BE2C (cell line): ENCODE data around the gene PIK3R6.

ENCODE experiments used
- DNase-seq: peaks from one replicate; pipeline ENCODE4 v3.0.0-alpha.2; 2020
- H3K27me3 ChIP-seq: fragments of 250-450 bp; sonication (Bioruptor Pico); 2 replicates; pipeline ENCODE4 v1.5.1; 2020; ENCODE audit warnings: mild to moderate bottlenecking
- H3K36me3 ChIP-seq: fragments of 250-450 bp; sonication (Bioruptor Pico); 2 replicates; pipeline ENCODE4 v1.5.1; 2020; ENCODE audit warnings: mild to moderate bottlenecking
- H3K4me1 ChIP-seq: fragments of 250-450 bp; sonication (Bioruptor Pico); 2 replicates; pipeline ENCODE4 v1.5.1; 2020
- H3K4me3 ChIP-seq: 2 replicates; pipeline ENCODE4 v1.5.1; 2011; ENCODE audit warnings: low read depth, low read length
- H3K9me3 ChIP-seq: fragments of 250-450 bp; sonication (Bioruptor Pico); 2 replicates; pipeline ENCODE4 v1.5.1; 2020
- TF ChIP-seq, protein P1 (sequence below): IDR thresholded peaks from 2 replicates; pipeline ENCODE4 v1.5.1; 2012; ENCODE audit warnings: mild to moderate bottlenecking, low read depth, low read length

PIK3R6 gene

DNA sequence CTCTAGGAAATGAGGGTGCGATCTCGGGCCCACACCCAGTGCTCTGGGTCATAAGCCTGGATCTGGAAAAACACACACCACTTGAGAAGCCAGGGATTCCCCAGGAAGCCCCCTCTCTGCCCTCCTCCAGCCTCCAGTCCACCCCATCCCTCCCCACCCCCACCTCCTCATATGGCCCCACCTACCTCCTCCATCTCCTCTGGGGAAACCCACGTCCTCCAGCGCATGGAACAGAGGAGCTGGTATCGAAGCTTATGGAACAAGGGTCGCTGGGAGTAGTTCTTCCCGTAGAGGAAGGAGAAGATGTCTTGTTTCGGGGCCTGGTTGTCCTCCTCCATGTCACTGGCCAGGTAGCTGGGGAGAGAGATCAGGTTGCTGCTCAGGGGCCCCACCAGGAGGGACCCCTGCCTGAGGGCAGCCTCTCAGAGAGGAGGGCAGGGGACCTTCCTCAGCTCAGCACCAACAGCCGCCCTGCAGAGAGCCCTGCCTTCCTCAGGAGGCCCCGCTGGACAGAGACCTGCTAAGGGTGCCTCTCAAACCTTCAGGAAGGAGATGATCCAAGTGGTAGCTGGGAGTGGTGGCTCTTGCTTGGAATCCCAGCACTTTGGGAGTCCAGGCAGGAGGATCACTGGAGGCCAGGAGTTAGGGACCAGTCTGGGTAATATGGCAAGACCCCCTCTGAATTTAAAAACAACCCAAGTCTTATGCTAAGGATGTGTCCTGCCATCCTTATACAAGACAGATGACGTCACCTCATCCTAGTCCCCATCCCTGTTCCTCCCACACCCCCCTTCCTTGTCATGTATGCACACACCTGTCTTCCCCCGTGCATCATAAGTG, 114.1 kb downstream of the PIK3R6 start:
- H3K4me3 ChIP-seq = no peak overlapping the region
- H3K27me3 ChIP-seq = peaks cover 6% of the 10 kb centered on the region

More for the DNA sequence above, 114.1 kb downstream of the PIK3R6 start:
- DNase-seq = no peak
- TF ChIP-seq, protein P1, sequence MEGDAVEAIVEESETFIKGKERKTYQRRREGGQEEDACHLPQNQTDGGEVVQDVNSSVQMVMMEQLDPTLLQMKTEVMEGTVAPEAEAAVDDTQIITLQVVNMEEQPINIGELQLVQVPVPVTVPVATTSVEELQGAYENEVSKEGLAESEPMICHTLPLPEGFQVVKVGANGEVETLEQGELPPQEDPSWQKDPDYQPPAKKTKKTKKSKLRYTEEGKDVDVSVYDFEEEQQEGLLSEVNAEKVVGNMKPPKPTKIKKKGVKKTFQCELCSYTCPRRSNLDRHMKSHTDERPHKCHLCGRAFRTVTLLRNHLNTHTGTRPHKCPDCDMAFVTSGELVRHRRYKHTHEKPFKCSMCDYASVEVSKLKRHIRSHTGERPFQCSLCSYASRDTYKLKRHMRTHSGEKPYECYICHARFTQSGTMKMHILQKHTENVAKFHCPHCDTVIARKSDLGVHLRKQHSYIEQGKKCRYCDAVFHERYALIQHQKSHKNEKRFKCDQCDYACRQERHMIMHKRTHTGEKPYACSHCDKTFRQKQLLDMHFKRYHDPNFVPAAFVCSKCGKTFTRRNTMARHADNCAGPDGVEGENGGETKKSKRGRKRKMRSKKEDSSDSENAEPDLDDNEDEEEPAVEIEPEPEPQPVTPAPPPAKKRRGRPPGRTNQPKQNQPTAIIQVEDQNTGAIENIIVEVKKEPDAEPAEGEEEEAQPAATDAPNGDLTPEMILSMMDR = no peak
- H3K36me3 ChIP-seq = no peaks in the 10 kb centered on the region
- no peaks in the 10 kb centered on the region for H3K9me3 ChIP-seq
- H3K4me1 ChIP-seq = no peaks in the 10 kb centered on the region
